CD4-positive, alpha-beta T cell treated with Interleukin-1 beta for 1 hour (primary cell): ENCODE measurements around the gene FMR1.
A peak's percentile ranks its signal among the peaks of the same experiment; 100 is the strongest.

Experiments
- DNase-seq, 2 donors: peaks; one replicate each; pipeline ENCODE4 v3.0.0-alpha.2; 2020 to 2022

FMR1 gene

DNA sequence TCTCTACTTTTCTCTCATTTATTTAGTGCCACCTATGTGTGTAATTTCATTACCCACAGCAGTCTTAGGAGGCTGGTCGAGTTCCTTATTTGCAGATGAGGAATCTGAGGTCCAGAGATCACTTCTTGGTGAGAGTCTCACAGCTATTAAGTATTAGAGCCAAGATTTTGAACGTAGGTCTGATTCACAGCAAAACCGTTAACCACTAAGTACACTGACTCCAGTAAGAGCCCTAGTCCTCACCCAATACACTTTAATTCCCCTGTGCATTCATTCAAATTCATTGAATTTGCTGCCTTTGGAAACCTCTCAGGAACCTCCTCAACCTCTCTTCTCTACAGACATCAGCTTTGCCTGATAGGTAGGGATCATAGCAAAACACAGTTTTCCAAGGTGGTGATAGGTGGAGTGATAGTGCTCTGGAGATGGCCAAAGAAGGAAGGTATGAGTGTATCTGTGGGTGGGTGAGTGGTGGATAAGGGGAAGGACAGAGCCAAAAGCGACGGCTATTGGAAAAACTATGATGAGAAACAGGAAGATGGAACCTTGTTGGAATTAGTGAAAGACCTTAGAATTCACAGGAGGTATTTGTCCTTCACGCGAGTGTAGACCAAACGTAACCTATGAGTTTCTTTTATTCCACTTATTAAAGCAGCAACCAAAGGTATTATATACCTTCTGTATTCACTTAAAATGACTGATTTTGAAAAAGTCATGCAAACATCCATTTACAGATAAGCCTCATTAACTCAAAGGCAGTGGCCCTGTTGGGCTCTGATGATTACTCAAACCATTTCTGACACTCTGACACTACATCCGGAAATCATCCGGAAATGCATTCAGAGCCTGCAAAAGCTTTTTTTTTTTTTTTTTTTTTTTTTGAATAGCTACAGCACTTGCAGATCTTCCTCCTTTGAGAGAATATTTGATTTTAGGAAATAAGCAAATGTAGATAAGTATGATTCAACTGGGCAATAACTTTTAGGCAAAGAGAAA is 6.3 kb downstream of the FMR1 start:
- peak; percentile 18 to 62 for DNase-seq

DNA sequence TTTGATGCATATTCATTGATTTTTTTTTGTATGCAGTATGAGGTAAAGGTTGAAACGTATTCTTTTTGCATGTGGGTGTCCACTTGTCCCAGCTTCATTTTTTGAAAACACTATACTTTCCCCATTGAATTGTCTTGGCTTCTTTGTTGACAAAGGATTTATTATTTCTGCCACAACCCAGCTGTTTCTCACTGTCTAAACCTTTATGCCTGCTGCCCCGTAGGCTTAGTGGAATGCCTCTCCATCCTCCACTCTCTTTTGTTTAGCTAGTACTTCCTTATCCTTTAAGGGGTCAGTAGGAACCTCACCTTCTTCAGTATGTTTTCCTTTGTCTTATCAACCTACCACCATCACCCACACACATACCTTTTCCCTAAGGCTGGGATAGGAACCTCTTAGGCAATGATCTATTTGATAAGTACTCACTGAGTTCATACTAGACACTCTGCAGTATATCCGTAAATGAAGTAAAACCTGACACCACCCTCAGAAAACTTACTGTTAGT is 8.5 kb downstream of the FMR1 start:
- no peak for DNase-seq

DNA sequence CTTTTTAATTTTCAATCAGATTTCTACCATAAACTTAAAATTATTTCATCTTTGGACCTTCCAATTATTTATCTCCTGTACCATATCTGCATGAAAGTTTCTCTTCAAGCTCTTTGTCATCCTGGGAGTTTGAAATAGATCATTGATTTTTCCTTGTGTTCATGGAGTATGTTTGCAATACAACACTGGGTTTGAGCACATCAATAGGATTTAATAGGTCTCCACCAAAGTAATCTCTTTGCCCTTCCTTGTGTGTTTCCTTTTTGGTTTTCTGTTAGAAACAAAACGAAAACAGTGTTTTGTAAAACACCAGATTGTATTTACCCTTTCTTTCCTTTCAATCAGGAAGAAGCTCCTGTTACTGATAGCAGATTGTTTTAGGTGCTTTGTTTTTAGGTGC is 11.9 kb downstream of the FMR1 start:
- DNase-seq: no peak

DNA sequence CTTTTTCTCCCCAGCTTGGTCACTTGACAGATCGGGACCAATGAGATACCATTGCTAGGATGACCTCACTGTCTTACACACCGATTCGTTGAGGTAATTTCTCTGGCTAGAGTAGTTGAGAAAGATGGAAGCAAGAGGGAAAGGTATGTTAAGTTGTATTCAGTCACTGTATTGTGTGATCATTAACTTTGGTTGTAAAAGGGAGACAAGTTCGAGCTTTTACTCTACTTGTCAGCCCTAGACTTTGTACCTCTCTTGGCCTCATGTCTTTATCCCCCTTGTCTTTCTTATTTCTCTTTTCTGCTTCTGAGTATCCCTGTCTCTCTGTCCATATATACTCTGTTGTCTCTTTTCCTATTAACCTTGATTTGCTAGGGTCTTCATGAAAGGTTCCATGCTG is 15.5 kb downstream of the FMR1 start:
- DNase-seq: no peak

DNA sequence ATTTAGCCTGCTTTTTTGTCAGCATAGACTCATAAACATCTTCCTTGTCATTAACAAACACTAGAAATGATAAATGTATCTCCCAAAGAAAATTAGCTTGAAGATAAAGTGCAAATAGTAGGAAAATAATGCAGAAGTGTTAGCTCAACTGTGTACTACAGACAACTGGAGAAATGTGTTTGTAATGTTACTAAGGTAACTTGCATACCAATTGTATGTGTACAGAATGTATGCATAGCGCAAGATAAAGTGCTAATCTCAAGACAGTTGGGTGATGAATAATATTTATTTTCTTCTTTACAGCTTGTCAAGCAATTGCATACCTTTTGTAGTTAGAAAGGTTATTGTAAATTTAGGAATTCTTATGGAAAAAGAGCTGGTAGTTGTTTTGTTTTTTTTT is 22.1 kb downstream of the FMR1 start:
- DNase-seq: no peak

DNA sequence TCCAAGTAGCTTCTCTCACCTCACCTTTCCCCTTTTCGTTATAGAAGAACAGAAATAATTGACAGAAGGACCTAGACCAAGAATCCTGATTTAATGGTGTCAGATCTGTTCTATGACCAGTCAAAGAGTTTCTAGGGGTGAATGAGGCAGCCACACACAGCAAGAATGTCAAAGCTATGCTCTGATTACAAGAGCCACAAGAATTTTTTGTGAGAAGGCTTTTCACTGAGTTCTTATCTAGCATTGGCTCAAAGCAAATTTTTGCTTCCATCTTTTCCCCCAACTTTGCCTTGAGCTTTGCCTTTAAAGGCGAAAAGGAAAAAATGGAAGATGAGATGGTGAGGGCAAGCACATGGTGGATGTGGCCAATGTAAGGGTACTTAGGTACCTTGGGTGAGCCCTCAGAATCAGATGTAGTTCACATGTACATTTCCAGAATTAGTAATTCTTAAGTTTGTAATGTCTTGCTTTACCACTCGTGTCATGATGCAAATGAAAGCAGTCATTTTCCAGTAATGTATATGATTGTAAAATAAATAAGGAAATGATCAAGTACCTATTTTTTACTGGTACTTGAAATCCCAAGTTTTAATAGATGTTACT is 23.5 kb downstream of the FMR1 start:
- DNase-seq: no peak

DNA sequence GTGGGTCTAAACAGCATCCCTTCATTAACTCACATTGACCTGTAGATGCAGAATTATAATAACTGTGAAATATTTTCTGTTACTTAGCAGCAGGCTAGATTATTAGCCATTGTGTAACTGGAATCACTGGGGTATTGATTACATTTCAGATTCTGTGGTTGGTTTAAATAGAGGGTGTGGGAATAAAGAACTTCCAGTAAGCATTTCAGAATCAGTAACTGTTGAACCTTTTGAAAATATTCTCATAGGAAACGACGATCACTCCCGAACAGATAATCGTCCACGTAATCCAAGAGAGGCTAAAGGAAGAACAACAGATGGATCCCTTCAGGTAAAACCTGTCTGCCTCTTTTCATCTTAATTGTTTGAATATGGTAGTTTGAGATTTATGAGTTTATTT is 33.6 kb downstream of the FMR1 start:
- no peak for DNase-seq

DNA sequence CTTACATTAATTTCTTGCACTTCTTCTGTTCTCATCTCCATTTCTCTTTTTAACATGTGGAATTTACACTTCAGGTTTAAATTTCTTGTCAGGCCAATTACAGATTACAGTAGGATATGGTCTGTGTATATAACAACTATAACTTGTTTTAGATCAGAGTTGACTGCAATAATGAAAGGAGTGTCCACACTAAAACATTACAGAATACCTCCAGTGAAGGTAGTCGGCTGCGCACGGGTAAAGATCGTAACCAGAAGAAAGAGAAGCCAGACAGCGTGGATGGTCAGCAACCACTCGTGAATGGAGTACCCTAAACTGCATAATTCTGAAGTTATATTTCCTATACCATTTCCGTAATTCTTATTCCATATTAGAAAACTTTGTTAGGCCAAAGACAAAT is 36.8 kb downstream of the FMR1 start:
- DNase-seq: no peak

DNA sequence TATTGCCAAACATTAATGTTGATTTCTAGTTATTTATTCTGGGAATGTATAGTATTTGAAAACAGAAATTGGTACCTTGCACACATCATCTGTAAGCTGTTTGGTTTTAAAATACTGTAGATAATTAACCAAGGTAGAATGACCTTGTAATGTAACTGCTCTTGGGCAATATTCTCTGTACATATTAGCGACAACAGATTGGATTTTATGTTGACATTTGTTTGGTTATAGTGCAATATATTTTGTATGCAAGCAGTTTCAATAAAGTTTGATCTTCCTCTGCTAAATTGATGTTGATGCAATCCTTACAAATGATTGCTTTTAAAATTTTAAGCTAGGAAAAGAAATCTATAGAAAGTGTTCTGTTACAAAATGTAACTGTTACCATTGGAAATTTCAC is 38.6 kb downstream of the FMR1 start:
- DNase-seq: no peak

DNA sequence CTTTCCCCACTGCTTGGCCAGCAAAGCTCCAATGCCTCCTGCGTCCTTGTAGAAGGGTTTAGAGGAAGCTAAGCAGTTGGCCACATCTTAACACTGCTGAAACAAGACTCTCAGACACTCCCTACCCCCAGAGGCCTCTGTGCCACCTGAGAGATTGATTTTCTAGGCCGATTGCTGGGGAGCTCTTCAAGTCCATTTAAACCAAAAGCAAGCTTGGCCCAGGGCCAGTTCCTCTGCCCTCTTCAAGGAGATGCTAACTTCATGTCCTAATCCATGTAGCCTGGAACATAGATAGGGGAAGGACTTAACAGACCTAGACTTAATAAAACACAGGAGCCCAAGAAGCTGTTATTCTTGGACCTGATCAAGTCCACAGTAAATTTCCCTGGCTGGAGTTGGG is 42.3 kb downstream of the FMR1 start:
- DNase-seq: no peak

DNA sequence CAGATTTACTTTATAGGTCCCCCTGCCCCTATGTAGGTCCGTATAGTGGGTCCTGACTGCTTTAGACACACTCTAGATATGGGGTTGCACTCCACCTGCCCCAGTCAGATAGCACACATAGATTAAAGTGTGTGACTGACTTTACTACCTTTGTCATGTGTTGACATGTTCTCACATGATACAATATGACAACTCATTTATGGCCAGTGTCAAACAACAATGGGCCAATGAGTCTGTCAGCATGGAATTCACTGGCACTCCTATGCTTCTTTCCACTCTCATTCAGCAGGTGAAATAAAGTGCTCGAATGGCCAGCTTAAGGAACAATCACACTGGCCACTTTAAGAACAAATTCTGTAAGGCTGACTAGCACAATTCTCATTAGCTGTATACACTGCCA is 45.6 kb downstream of the FMR1 start:
- no peak for DNase-seq

DNA sequence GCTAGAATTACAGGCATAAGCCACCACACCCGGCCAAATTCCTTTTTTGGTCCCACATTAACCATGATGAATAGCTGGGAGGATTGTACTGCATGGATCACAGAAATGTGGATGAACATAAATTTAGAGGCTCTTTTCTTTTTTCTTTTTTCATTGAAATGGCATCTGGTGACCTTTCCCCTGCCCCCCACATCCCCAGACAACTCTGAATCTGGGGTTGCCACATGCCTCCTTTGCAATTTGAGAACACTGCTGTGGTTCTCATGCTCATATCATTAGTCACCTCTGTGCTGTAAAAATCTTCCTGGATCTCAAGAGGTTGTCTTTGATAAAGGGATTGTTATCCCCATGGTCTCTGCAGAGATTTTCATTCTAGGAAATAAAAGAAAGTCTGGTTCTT is 46.6 kb downstream of the FMR1 start:
- no peak for DNase-seq

DNA sequence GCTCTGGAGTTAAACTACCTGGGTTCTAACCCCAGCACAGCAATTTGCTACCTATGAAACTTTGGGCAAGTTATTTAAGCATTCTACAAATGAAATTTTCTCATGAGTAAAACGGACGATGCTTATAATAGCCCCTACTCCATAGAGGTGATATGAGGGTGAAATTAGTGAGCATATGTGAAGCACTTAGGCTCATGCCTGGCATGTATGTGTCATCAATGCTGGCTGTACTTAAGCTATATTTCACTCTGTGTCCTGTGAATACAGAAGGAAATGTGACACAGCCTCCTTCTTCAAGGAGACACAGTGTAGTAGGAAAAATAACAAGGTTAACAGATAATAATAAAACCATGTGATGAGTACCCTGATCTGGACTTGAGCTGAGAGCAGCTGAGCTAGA is 49.0 kb downstream of the FMR1 start:
- DNase-seq: no peak

DNA sequence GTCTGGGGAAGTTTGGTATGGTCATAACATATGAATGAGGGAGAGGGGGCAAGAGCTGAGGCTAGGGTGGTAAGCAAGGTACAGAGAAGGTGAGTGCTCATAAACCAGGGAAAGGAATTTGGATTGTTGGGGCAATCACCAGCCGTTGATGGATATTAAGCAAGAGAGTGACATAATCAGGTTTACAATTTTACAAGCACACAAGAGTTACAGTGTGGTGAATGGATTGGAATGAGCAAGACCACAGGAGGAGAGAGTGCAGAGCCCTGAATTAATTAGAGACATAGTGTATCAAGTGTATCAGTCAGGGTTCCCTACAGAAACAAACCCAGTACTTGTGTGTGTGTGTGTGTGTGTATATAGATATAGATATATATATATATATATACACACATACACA is 50.8 kb downstream of the FMR1 start:
- no peak for DNase-seq

DNA sequence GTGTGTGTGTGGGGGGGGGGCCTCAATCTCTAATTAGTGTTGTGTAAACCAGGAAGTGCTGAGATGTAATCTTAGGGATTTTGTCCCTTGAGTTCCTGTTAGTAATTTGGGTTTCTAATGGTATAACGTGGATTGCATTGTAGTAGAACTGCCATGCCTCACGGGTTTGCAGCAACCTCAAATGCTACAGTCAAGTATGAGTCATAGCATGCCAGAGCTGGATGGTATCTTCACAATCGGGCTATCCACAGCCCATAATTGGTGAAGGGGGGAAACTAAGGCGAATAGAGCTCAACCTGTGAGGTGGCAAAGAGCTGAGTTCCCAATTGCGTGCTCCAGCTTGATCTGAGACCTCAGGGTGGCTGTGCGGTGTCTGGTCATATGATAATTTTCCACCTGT is 67.2 kb downstream of the FMR1 start:
- DNase-seq: no peak

DNA sequence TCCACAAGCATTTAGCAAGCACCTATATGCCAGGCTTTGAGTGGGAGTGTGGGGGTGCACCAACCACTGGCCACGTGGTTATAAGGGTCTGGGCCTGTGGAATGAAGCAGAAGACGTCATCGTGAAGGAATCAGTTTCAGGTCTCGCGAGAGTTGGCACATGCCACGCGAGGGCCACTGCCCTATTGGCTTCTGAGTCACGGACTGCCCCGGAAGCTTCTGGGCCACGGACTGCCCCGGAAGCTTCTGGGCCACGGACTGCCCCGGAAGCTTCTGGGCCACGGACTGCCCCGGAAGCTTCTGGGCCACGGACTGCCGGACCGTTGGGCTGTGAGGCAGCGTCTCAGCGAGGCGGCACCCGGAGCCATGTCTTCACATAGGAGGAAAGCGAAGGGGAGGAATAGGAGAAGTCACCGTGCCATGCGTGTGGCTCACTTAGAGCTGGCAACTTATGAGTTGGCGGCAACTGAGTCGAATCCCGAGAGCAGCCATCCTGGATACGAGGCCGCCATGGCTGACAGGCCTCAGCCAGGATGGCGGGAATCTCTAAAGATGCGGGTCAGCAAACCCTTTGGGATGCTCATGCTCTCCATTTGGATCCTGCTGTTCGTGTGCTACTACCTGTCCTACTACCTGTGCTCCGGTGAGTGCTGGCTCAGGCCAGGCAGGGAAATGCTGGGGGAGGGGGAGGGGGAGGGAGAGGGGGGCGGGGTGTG is 69.5 kb downstream of the FMR1 start, which contains the start of gene FMR1NB:
Gene FMR1NB, plus strand, starts transcription at position 300 of the 715 bp plus-strand sequence. Its CDS starts 66 bp downstream, at position 366.
- DNase-seq: no peak
